ENCODE measurements around the gene THSD4. TPM values are rescaled to one million over a fixed set of nuclear protein-coding genes. Genes with fewer than 3 reads are reported as not detected.

The THSD4 gene
- total RNA-seq, 2 donors from 2014 or later: 71.2 to 150 TPM

DNA sequence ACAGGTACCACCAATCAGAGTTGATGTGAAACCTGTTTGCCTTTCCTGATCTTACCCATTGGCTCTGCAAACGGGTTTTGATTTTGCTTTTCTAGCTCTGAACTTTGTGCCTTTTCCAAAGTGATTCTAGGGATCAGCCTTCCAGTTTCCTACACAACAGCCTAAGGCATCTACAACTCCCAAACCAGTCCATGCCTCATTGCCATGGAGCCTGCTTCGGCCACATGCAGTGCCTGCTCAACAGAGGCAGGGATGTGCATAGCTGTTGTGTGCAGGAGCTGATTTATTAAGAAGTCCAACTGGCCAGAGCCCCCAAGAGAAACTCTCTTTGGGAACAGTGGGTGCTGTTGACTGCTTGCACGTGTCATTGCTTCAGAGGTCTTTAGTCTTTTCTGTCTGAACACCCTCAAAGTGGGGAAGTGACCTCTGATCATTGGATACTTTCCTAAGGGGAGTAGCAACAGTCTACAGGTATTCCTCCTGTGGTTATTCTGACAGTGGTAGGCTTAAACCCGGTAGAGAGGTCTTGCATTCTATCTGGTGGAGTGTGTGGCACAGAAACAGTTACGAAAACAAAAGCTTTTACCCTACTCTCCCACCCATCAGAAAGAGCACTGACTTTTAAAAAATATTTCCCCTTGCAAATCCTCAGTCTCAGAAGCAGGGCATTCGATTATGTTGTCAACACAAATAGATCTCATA lies 36.6 kb upstream of the THSD4 start:
- ATAC-seq (ENCODE audit: insufficient number of reproducible peaks, low FRiP score, low read depth) (no peak), DNase-seq (ENCODE audit: low spot score) (no peak)
- Histone ChIP-seq H3K27ac (peak overlapping the region; percentile 84 to 95), H3K27me3 (replicated peaks; ENCODE audit: insufficient read depth) (no peaks in the 10 kb centered on the region), H3K9me3 (no peaks in the 10 kb centered on the region), H3K4me3 (peak overlapping the region; percentile 9), H3K4me1 (ENCODE audit: control insufficient read depth in 1 of 2, low read depth in 2 of 2) (peaks cover 24 to 53% of the 10 kb centered on the region in 2 donors), H3K36me3 (no peaks in the 10 kb centered on the region)
- TF ChIP-seq CTCF (IDR thresholded peaks at IDR 0.05): no peak

DNA sequence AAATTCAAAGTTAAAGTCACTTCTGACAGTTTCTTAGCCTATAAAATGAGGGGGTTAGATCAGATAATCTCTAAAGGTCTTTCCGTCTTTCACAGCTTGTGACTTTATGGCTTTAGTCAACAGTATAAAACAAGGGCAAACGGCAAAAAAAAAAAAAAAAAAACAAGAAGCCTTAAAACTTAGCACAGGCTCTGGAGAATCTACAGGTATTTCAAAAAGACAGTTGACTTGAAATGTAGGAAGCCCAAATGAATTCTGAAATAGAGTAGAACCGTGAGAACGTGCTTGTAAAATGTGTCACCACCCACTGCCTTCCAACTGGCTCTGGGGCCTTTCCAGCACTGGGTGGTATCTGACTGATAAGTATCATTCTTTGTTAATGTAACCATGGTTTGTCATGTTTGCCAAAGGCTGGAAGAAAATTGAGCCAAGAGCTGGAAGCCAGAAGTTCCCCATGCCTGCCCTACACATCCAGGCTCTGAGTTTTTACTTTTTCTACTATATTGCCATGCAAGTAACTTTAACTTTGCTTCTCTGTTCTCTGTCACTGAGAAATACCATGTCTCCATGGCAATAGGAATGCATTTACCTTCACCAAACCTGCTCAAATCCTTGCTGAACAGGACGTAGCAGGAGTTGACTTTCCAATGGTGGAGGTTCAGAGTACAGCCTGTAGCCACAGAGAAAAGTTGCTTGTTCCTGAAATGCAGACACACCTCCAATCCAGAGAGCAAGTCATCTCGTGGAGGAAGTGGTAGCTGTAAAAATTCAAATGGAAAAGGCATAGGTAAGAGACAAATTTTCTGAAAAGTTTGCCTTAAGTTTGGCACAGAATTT lies 35.8 kb upstream of the THSD4 start:
- H3K27ac ChIP-seq: peak overlapping the region; percentile 84 to 95
- H3K27me3 ChIP-seq (replicated peaks; ENCODE audit: insufficient read depth): no peaks in the 10 kb centered on the region
- peak overlapping the region; percentile 38 for H3K4me3 ChIP-seq
- ATAC-seq (ENCODE audit: insufficient number of reproducible peaks, low FRiP score, low read depth) (peak; percentile 51), DNase-seq (ENCODE audit: low spot score) (peak; percentile 66)
- no peaks in the 10 kb centered on the region for H3K9me3 ChIP-seq
- no peaks in the 10 kb centered on the region for H3K36me3 ChIP-seq
- no peak for TF ChIP-seq CTCF (IDR thresholded peaks at IDR 0.05)
- peaks cover 30 to 58% of the 10 kb centered on the region in 2 donors for H3K4me1 ChIP-seq (ENCODE audit: control insufficient read depth in 1 of 2, low read depth in 2 of 2)

- no peak for DNase-seq (ENCODE audit: low spot score)
- H3K27me3 ChIP-seq (replicated peaks; ENCODE audit: insufficient read depth): no peaks in the 10 kb centered on the region
- no peaks in the 10 kb centered on the region for H3K9me3 ChIP-seq
- H3K36me3 ChIP-seq: no peaks in the 10 kb centered on the region
- peaks cover 30 to 58% of the 10 kb centered on the region in 2 donors for H3K4me1 ChIP-seq (ENCODE audit: control insufficient read depth in 1 of 2, low read depth in 2 of 2)
- ATAC-seq (ENCODE audit: insufficient number of reproducible peaks, low FRiP score, low read depth): no peak
- peak overlapping the region; percentile 84 to 95 for H3K27ac ChIP-seq
- no peak for TF ChIP-seq CTCF (IDR thresholded peaks at IDR 0.05)
- H3K4me3 ChIP-seq: no peak overlapping the region
Measured at GRCh38 chr15:71080166-71080565, 35.1 kb upstream of the THSD4 start.

- TF ChIP-seq CTCF (IDR thresholded peaks at IDR 0.05): no peak
- Histone ChIP-seq H3K4me1 (ENCODE audit: control insufficient read depth in 1 of 2, low read depth in 2 of 2) (peaks cover 30 to 58% of the 10 kb centered on the region in 2 donors), H3K27me3 (replicated peaks; ENCODE audit: insufficient read depth) (no peaks in the 10 kb centered on the region), H3K36me3 (no peaks in the 10 kb centered on the region), H3K4me3 (no peak overlapping the region), H3K27ac (peak overlapping the region; percentile 84 to 95), H3K9me3 (no peaks in the 10 kb centered on the region)
- peak; percentile 8 for ATAC-seq (ENCODE audit: insufficient number of reproducible peaks, low FRiP score, low read depth)
- no peak for DNase-seq (ENCODE audit: low spot score)
Measured at GRCh38 chr15:71080705-71081104, 34.6 kb upstream of the THSD4 start.

- no peak for DNase-seq (ENCODE audit: low spot score)
Measured at GRCh38 chr15:71082803-71083202, 32.5 kb upstream of the THSD4 start.

More at GRCh38 chr15:71082803-71083202, 32.5 kb upstream of the THSD4 start:
- TF ChIP-seq CTCF (IDR thresholded peaks at IDR 0.05): no peak
- H3K4me1 ChIP-seq (ENCODE audit: control insufficient read depth in 1 of 2, low read depth in 2 of 2): peaks cover 30 to 58% of the 10 kb centered on the region in 2 donors
- H3K36me3 ChIP-seq: no peaks in the 10 kb centered on the region
- no peaks in the 10 kb centered on the region for H3K9me3 ChIP-seq
- peak overlapping the region; percentile 84 to 95 for H3K27ac ChIP-seq
- peak; percentile 45 for ATAC-seq (ENCODE audit: insufficient number of reproducible peaks, low FRiP score, low read depth)
- H3K4me3 ChIP-seq: peak overlapping the region; percentile 31
- H3K27me3 ChIP-seq (replicated peaks; ENCODE audit: insufficient read depth): no peaks in the 10 kb centered on the region

All from thoracic aorta (tissue), 2 donors.